HG02885 (cell line): ENCODE data around the gene MCTP2.

Source experiments
- ATAC-seq: cut with Tn5 transposase; IDR thresholded peaks from one replicate; pipeline ENCODE4 v1.9.1; 2021; ENCODE audit warnings: mild to moderate bottlenecking; ENCODE audit not compliant: unreplicated experiment, poor library complexity

MCTP2 gene

DNA sequence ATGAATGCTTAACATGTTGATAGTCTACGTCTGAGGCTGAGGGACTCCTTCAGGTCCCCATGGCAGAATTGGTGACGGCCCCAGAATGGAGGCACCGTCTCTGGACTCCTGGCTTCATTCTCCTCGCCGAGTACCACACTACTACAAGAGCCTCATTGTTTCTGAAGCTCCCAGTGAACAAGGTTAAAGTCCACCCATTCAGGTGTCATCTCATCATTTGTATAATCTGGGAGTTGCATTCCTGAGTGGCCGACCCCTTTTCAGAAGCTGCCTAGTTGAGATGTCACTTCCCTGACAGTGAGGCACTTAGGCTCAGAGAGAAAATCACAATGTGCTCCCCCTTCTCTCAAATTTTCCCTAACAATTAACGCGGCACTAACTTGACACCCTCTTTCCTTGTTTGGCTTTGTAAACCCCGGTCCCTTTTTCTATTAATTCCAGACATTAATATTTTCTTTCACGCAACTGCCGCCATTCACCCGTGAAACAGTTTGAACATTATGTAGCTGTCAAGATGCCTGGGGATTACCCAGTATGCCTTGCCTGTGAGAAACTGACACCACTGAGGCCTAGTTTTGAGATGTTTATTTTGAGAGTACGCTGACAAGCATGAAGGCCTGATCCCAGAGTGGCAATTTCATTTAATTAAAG, 105.6 kb downstream of the MCTP2 start:
- no peak for ATAC-seq

DNA sequence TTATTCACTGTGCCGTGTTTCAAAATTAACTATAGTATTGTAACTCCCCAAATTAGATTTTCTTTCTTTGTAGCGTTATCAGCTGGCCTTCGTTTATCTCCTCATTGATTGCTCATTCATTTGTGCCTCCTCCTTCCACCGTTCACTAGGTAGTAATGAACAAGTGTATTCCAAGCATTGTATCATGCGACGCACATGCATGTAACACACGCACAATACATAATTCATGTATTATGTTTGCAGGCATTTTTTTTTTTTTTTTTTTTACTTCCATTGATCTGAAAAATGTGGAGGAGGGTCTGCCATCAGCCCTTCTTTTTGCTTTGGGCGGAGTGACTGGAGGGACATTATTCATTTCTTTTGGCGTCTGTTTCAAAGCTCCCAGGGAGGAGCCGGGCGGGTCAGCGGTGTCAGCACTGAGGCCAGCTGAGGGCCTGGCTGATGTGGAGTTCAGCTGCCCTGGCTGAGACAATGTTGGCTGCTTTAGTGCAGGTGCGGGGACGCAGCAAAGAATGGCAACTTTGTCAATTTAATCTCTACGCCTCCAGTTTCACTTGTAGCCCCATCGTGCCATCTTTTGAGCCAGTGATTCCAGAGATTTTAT, 107.0 kb downstream of the MCTP2 start:
- ATAC-seq = no peak

DNA sequence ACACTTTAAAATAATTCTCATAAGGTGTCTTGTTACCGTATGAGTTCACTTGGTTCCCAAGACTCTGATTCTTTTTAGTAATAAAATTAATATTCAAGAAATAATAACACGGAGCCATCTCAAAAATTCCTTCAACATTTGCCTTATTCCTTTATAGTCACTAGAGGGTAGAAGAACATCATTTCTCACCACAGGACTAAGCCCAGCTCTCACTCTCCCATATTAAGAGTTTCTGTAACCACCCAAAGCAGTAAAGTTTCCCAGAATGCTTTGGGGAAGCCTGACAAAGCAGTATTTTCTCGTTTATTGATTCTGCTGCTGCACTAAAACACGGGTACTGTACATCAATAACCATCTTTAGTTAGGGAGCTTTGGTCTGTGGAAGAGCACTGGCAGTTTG, 114.9 kb downstream of the MCTP2 start:
- ATAC-seq = no peak

DNA sequence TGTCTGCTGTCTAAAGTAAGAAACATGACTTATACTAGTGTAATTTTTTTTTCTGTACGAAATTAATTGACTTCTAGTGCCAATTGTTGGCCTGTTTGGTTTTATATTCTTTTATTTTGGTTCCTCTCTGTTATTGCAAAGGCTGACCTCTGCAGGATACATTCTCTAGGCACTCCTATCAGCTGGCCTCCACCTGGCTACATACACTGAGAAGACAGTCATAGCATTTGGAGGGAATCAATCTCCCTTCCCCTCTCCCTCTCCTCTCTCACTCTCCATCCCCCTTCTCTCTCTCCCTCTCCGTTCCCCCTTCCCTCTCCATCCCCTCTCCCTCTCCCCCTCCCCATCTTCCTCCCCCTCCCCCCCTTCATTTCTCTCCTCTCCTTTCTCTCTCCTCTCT, 116.7 kb downstream of the MCTP2 start:
- no peak for ATAC-seq

DNA sequence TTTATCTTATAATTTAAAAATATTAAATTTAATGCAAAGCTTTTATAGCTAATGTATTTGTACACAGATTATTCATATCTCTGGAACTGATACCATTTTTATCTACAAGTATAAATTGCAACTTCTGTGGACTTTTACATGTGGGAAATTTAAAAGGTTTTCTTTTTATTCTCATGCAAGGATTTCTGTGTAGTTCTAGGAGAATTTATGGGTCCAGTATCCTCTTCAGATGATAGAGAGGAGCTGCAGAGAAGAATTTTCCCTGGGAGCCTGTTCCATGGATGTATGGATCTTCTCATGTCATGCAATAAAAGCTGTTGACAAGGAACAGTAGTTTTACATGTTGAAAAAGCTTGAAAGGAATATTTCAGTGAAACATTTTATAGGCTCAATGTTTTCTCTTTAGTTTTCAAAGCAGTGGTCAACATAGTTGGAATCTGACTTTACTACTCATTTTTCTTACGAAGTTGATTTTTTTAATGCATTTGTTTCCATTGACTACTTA, 119.7 kb downstream of the MCTP2 start:
- no peak for ATAC-seq

DNA sequence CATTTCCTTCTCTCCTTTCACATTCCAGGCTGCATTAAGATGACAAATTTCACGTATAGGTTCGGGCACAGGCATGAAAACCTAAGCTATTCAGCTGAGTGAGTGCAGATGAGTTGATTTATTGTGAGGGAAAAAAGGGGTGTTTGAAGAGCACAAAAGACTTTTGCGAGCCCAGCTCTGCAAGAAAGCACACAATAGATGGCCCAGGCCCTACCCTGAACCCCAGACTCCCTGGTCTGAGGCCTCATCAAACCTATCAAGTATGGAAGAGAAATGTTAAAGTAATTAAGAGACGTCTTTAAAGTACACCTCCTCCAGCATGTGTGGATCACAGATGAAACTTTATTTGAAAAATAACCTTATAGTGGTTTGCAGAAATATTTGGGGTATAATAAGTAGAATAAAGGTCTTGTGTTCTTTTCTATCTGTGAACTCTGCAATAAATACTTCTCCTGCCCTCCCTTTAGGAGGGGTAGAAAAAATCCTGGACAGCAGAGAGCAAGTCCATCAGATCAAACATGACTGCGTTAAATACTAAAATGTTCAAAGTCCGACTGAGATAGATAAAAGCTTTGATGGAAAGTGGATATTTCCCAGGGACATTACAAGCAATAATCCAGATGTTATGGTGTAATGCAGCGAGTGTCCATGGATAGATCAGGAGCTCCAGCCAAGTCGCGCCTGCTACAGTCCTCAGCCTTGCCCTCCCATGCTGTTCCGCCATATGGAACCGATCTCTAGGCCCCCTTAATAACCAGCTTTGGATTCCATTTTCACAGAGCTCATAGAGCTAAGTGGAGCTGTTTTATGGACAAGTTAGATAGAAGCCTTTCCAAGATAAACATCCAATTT, 121.5 kb downstream of the MCTP2 start:
- no peak for ATAC-seq

DNA sequence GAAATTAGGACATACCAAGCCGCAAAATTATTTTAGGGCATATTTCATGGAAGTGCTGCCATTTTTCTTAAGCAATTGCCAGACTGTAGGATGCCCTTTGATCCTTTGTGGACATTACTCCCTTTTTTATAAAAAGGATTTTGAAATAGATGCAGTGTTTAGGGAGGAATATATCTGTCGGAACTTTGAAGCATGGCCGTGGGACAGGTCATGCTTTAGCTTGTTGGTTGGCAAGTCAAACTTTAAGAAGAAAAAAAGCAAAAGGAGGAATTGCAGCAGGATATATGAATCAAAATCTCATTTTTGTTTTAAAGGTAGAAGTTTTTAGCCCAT, 122.1 kb downstream of the MCTP2 start:
- no peak for ATAC-seq

DNA sequence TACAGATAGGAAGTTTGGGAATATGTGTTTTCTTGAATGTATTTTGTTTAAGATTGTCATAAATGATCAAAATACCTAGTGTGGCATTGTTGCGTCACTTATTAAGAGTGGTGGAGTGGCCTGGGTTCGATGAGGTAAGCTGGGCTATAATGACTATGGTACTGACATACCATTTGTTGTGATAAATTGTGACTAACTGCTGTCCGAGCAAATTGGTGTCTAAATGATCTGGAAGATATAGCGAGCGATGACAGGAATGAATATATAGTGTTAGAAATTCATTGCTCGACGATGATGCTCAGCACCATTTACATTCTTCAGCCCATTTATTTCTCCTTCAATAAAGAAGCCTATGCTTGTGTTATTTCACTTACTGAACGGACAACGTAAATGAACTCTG, 123.3 kb downstream of the MCTP2 start:
- no peak for ATAC-seq

DNA sequence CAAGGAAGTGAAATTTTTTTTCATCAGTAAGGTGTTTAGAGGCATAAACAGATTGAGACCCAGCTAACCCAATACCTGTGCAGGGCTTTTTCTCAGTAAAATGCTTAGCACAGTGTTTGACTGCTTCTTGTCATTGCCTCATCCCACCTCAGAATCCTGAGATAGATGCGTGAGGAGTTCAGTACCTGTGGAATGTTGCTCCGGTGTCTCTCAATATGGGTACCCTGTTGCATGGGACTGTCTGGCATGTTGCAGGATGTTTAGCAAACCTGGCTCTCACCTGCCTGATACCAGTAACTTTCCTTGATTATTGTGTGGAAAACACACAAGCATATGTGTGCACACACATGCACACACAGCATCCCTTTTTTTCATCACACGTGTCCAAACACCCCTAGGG, 128.4 kb downstream of the MCTP2 start:
- ATAC-seq = no peak

DNA sequence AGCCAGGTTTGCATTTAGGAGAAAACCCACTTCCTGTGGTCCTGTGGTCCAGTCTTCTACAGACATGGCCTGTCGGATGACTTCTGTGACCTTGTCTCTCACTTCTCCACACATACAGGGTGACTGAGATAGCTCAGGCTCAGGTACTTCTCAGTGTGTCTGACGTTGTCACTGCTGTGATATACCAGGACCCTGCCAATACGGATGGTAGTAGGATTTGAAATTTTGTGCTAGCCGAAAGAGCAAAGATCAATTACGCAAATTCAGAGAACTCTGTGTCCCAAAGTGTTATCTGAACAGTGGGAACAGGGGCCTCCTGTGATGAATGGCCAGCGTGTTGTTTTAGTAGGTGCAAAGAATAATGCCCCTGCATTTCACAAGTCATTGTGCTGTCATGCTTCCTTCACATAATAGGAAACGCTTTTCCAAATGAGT, 128.9 kb downstream of the MCTP2 start:
- ATAC-seq = no peak

DNA sequence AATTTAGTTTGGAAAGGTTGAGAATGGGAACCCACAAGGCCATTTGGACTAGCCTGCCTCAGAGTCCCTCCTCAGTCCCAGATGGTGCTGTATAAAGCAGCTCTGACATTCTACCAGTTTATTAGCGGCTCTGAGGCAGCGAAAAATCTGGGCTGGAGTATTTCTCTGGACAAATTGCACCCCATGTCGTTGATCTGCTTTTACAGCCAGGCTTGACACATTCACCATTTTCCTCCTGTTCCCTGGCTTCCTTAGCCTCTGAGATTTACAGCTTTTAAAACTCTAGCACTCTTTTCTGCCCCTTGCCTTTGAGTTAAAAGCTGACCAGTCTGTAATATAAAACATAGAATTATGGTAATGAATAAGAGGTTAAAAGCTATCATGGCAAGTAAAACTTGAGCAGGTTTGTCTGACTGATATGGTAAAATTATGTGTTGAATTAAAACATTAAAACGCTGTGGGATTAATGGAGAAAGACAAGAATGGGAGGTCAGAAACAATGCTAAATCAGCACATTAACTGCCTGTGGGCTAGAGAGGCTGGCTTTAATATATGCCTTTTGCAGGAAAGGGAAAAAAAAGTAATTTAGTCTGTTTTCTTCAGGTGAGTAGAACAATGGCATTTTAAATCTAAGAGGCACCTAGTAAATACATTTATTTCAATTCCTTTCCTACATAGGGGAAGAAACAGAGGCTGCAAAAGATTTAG, 131.2 kb downstream of the MCTP2 start:
- ATAC-seq = no peak

DNA sequence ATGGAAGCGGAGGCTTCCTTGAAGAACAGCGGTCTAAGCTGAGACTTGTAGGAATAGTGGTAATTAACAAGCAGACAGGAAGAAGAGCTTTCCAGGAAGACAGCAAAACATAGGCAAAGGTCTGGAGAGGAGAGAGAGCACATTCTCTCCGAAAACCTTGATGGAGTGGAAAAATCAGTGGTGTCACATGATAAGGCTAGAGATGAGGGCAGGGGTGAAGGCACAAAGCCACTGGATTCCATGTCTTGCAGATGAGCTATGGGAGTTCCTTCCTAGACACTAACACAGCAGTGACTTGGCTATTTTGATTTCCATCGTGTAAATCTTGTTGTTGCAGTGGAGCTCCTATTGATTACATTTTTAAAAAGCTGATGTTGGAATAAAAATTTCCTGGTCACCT, 132.0 kb downstream of the MCTP2 start:
- ATAC-seq = no peak

DNA sequence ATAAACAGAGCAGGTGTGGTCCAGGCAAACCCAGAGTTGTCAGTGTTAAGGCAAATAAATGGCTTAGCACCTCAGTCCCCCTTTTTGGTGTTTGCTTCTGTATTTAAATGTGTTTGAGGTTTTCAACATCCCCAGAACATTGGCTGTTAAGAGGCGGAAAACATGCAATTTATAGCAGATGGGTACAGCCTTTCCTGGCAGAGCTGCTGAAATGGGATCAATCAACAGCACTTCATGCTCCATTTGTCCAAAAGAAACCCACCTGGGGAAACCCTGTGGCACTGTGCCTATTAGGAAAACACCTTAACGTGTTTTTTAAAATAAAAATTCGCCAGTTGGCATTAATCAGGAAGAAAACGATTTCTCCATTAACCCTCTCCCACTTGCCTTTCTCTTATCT, 135.4 kb downstream of the MCTP2 start:
- no peak for ATAC-seq

DNA sequence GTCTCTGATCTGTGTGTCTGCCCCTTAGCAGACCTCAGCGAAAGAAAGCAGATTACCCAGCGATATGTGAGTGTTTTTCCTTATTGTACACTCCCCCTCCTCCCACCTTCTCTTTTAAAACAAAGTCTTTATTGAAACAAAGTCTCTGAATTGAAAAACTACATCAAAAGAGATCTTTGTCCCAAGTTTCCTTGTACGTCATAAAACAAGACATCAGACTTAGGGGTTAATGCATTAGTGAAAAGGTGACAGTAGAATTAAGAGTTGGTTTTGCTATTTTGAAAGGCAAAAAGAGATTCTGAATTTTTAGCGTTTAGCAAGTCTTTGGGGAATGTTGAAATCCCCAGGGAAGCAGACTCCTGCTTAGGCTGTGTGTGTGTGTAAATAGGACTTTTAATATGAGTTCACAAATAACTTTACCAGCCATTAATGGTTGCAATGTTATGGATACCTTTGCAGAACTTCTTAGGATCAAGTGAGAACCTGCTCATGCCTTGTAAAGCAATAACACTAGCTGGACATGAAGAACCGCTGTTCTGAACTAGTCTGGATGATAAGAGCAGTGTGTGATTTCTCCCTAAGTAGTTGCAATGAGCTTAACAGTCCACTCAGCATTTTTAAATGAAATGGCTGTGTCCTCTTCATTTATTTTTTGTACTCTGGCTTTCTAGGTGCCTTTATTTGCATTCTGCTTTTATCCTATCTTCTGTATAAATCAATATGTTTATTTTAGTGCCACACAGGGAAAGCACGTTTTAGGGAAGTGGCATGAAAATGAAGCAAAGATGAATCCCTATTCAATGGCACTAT, 136.6 kb downstream of the MCTP2 start:
- ATAC-seq = no peak

DNA sequence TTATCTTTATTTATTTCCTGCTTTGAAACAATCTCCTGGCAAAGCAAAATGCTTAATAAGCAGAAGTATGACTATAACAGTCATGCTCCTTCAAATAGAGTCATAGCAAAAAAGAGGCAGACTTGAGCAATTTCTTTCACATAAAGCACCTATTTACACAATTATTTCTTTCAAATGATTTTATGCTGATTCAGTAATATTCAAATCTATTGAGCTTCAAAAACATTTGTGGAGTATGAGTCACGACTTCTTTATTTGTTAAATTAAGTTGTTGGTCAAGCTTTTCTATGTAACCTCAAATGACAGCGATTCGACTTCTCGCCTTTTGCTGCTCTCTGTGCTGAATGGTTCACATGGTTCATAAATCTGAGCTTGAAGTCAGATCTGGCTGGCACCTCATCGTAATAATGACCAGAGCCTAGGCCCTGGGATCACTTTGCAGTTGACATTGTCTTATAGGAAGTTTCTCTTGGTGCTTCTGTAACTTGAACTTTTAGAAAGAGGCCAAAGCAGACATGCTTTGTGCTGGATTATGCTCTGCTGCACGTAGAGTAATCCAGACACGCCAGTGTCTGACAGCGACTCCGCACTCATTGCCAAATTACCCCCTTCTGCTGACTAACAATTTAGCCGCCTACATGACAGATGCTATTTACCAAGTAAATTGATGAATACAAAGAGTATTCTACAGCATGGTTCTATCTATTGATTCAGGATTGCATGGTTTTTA, 139.0 kb downstream of the MCTP2 start:
- ATAC-seq = no peak

DNA sequence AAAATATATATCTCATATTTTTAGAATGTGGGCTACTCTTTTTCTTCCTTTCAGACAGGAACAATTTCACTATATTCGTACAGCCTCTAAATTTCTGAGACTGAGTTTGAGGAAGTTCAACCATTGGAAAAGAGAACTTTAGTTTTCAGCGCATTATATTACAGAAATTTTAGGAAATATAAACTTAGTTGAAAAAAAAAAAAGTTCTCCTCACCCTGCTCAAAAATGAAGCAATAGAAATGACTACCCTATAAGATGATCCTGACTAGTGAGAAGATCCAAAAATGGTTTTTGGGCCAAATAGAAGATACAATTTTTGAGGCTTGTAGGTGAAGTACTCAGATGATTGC, 139.6 kb downstream of the MCTP2 start:
- no peak for ATAC-seq

DNA sequence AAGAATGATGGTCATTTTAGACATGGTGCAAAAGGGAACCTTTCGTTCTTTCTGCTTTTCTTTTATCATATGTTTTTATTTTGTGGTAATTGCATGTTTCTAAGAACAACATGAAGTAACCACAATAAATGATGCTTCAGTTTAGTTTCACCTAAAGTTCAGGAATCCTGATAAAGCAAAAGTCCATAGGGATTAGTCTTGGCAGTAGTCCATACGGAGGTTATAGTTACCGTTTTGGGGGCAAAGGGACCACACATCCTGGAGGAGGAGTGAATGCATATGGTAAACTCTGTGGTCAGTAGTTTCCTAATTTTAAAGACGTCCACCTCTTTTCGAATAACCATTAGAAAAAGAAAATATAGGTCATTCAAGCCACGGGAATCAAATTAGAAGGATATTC, 141.5 kb downstream of the MCTP2 start:
- no peak for ATAC-seq

DNA sequence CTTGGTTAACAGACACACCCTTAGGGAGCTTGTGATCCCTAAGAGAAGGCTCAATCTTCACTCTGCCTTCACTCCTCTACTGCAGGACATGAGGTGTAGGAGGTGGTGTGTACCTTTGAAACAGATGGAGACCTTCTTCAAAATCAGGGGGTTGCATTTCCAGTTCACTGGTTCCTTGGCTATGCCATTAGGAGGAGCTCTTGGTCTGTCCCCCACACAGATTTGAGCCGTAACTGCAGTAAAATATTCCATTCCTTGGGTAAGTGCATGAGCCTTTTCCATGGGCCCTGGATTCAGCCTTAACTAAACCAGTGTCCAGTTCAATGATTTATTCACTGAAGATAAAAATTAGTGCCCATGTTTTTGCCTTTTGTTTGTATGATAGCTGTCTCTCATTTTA, 144.6 kb downstream of the MCTP2 start:
- no peak for ATAC-seq

DNA sequence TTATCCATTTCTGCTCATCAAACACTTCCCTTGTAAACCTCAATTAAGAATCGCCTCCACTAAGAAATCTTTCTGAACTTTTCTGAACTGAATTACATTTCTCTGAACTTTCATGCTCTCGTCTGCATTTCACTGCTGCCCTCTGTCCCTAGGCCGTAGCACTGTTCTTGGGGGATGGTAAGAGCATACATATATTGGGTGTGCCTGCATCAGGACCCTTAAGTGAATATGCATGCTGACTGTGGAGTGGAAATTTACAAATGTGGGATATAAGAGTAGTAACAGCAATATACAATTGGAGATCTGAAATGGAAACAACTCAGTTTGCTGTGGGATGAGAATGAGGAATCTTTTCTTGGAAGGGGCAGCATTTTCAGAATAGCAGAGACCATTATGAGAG, 148.6 kb downstream of the MCTP2 start:
- ATAC-seq = no peak

DNA sequence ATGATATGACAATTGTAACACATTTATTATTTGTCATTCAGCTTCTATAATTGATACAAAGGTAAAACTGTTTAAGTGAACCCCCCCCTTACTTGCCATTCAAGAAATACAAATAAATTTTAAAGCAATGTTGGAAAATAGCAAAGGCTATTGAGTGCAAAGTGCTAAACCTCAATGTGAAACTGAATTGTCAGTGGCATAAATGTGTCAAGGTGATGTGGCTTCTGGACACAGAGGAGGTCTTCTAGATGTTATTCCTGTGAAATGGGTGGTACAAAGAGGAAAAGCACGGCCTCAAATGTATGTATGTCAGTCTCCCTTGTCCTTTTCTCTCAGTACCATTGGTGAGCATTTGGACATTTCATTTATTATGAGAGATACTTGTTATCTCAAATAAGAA, 149.4 kb downstream of the MCTP2 start:
- no peak for ATAC-seq
